H1 (cell line): ENCODE measurements around the gene ARHGAP25. TPM values are rescaled to one million over a fixed set of nuclear protein-coding genes. Genes with fewer than 3 reads are reported as not detected.

ENCODE experiments used
- ATF3 ChIP-seq: IDR thresholded peaks from 2 replicates; pipeline ENCODE4 v1.6.1; 2011; ENCODE audit warnings: low read depth, mild to moderate bottlenecking, low read length; ENCODE audit not compliant: insufficient read depth
- CBX8 ChIP-seq: fragments of 300-800, 300-1000 bp; sonication (generic); IDR thresholded peaks from 2 replicates; pipeline ENCODE4 v1.7.1; 2016; ENCODE audit warnings: low read depth, low read length, borderline replicate concordance
- CTBP2 ChIP-seq: IDR thresholded peaks from 2 replicates; pipeline ENCODE4 v1.7.0; 2011; ENCODE audit warnings: borderline replicate concordance, mild to moderate bottlenecking, moderate library complexity, mixed read lengths, low read length; ENCODE audit not compliant: insufficient read depth, insufficient read length
- FOSL1 ChIP-seq: IDR thresholded peaks from 2 replicates; pipeline ENCODE4 v1.6.1; 2011; ENCODE audit warnings: mild to moderate bottlenecking, low read depth, low read length, moderate library complexity; ENCODE audit not compliant: insufficient read depth
- KDM4A ChIP-seq: IDR thresholded peaks from one replicate; pipeline ENCODE4 v1.7.1; 2012; ENCODE audit warnings: low read depth, mild to moderate bottlenecking, moderate library complexity, low read length, inconsistent platforms; ENCODE audit not compliant: severe bottlenecking
- SIX5 ChIP-seq: IDR thresholded peaks from 2 replicates; pipeline ENCODE4 v1.6.1; 2011; ENCODE audit warnings: mild to moderate bottlenecking, low read depth, low read length
- ZNF274 ChIP-seq: IDR thresholded peaks from 2 replicates; pipeline ENCODE4 v1.7.0; 2012; ENCODE audit warnings: low read length, borderline replicate concordance; ENCODE audit errors: extremely low read depth
- polyA plus RNA-seq, 7 experiments: library from polyadenylated mRNA; depleted of rRNA in 3 of 7; stranded (reverse) in 5 of 7; unstranded in 2 of 7; fragments of >200 nt in 5 of 7; fragments of 200-250 nt in 2 of 7; gene quantifications; 1 replicate in 5 of 7; 2 replicates in 1 of 7; 4 replicates in 1 of 7; pipeline versions ENCODE4 v1.2.1 to v1.2.3, GENCODE V29; 2011 to 2013; ENCODE audit warnings: missing spikeins in 2 of 7, mixed read lengths in 2 of 7
- total RNA-seq: library from RNA; stranded (reverse); fragmentation: NEBNext Ultra II Directional; extraction: Animal tissue kit (Norgen Biotek cat#: 25700); gene quantifications from 2 replicates; pipeline ENCODE4 v1.2.1, GENCODE V29; 2021

Gene ARHGAP25
- total and polyA plus RNA-seq, 2 of the 8 experiments (the other 6 are each of a cell fraction or from before 2014, with no cell fraction given): 1.00 to 1.2 TPM

GRCh38 chr2:68853915-68854314 lies 119.3 kb downstream of the ARHGAP25 start (continued):
- TF ChIP-seq ZNF274: no peak
- no peak for TF ChIP-seq CBX8
- no peak for TF ChIP-seq ATF3
- no peak for TF ChIP-seq SIX5
- no peak for TF ChIP-seq KDM4A
- no peak for TF ChIP-seq FOSL1
- TF ChIP-seq CTBP2: no peak
- TF ChIP-seq, all 59 proteins: peak for 0
